K562 (cell line): Measurements from ENCODE around the gene POU2AF1.

Experiments used
- BRCA1 ChIP-seq, 2 experiments: fragments of 450-650 bp in 1 of 2; sonication (generic) in 1 of 2; formaldehyde crosslinking in 1 of 2; IDR thresholded peaks; 2 replicates each; pipeline versions ENCODE4 v1.5.0 to v1.6.1; 2017 to 2020; ENCODE audit warnings: mild to moderate bottlenecking in 1 of 2, missing genetic modification reagents in 1 of 2
- CTCF ChIP-seq, 3 experiments: IDR thresholded peaks in 2 of 3; conservative IDR thresholded peaks in 1 of 3; 2 replicates each; pipeline ENCODE4 v1.5.1; 2011 to 2012; ENCODE audit warnings: low read length in 3 of 3, mild to moderate bottlenecking in 3 of 3, control low read depth in 2 of 3, improper control_type of control experiment in 1 of 3, inconsistent platforms in 1 of 3, low read depth in 1 of 3, mixed read lengths in 1 of 3, moderate library complexity in 1 of 3; ENCODE audit not compliant: insufficient read depth in 2 of 3
- EZH2 ChIP-seq: IDR thresholded peaks from 2 replicates; pipeline ENCODE4 v1.6.1; 2012; ENCODE audit warnings: low read depth, mild to moderate bottlenecking, inconsistent platforms, low read length, borderline replicate concordance
- USF2 ChIP-seq: sonication (generic); formaldehyde crosslinking; IDR thresholded peaks from 2 replicates; pipeline ENCODE4 v1.5.0; 2020; ENCODE audit warnings: missing genetic modification reagents

GRCh38 chr11:111355956-111356659 lies 23.0 kb downstream of the POU2AF1 start:
- TF ChIP-seq USF2 (no peak), CTCF (IDR thresholded peaks at IDR 0.05 in 2 of 3, conservative IDR thresholded peaks at IDR 0.05 in 1 of 3; ENCODE audit: insufficient read depth in 2 of 3, low read depth in 1 of 3, low read length in 3 of 3) (no peak), BRCA1 (IDR thresholded peaks at IDR 0.05) (no peak), BRCA1 (CRISPR knock-in tag; IDR thresholded peaks at IDR 0.05) (no peak), EZH2 (no peak)
